Measurements from ENCODE around the gene VAC14.

GRCh38 chr16:70803319-70803718 lies 2.4 kb upstream of the VAC14 start:
- TF ChIP-seq CTCF (IDR thresholded peaks at IDR 0.05) (no peak), ZFX (IDR thresholded peaks at IDR 0.05; ENCODE audit: borderline replicate concordance) (no peak)
